ENCODE measurements around the gene UROC1.

UROC1 gene

GRCh38 chr3:126498461-126498860, 19.1 kb downstream of the UROC1 start:
- no peak overlapping the region for H3K27ac ChIP-seq

GRCh38 chr3:126497956-126498355, 19.6 kb downstream of the UROC1 start:
- no peak overlapping the region for H3K27ac ChIP-seq
- TF ChIP-seq CTCF (IDR thresholded peaks at IDR 0.05) (no peak), ZFX (IDR thresholded peaks at IDR 0.05; ENCODE audit: borderline replicate concordance) (no peak)

More at GRCh38 chr3:126498461-126498860, 19.1 kb downstream of the UROC1 start:
- no peak for TF ChIP-seq ZFX (IDR thresholded peaks at IDR 0.05; ENCODE audit: borderline replicate concordance)
- no peak for TF ChIP-seq CTCF (IDR thresholded peaks at IDR 0.05)

- TF ChIP-seq CTCF (IDR thresholded peaks at IDR 0.05) (no peak), ZFX (IDR thresholded peaks at IDR 0.05; ENCODE audit: borderline replicate concordance) (no peak)
Measured at GRCh38 chr3:126496894-126497850, 20.4 kb downstream of the UROC1 start.

GRCh38 chr3:126495786-126496185, 21.8 kb downstream of the UROC1 start:
- no peak overlapping the region for H3K27ac ChIP-seq

More at GRCh38 chr3:126496894-126497850, 20.4 kb downstream of the UROC1 start:
- no peak overlapping the region for H3K27ac ChIP-seq

GRCh38 chr3:126494970-126495230, 22.7 kb downstream of the UROC1 start:
- no peak for TF ChIP-seq CTCF (IDR thresholded peaks at IDR 0.05)
- no peak for TF ChIP-seq ZFX (IDR thresholded peaks at IDR 0.05; ENCODE audit: borderline replicate concordance)
- H3K27ac ChIP-seq = no peak overlapping the region

More at GRCh38 chr3:126495786-126496185, 21.8 kb downstream of the UROC1 start:
- TF ChIP-seq ZFX (IDR thresholded peaks at IDR 0.05; ENCODE audit: borderline replicate concordance) = no peak
- no peak for TF ChIP-seq CTCF (IDR thresholded peaks at IDR 0.05)

- TF ChIP-seq CTCF (IDR thresholded peaks at IDR 0.05) (no peak), ZFX (IDR thresholded peaks at IDR 0.05; ENCODE audit: borderline replicate concordance) (no peak)
- H3K27ac ChIP-seq = no peak overlapping the region
Measured at GRCh38 chr3:126494204-126494969, 23.2 kb downstream of the UROC1 start.

- TF ChIP-seq ZFX (IDR thresholded peaks at IDR 0.05; ENCODE audit: borderline replicate concordance) (no peak), CTCF (IDR thresholded peaks at IDR 0.05) (no peak)
- H3K27ac ChIP-seq = no peak overlapping the region
Measured at GRCh38 chr3:126493739-126494138, 23.8 kb downstream of the UROC1 start.

Measured in 22Rv1 (cell line).